ENCODE results near the gene SEC24B. TPM values are rescaled to one million over a fixed set of nuclear protein-coding genes. Genes with fewer than 3 reads are reported as not detected.
A peak's percentile ranks its signal among the peaks of the same experiment; 100 is the strongest.

SEC24B gene
- total RNA-seq, 4 donors from 2014 or later: 26.0 to 45.2 (median 37.3) TPM

DNA sequence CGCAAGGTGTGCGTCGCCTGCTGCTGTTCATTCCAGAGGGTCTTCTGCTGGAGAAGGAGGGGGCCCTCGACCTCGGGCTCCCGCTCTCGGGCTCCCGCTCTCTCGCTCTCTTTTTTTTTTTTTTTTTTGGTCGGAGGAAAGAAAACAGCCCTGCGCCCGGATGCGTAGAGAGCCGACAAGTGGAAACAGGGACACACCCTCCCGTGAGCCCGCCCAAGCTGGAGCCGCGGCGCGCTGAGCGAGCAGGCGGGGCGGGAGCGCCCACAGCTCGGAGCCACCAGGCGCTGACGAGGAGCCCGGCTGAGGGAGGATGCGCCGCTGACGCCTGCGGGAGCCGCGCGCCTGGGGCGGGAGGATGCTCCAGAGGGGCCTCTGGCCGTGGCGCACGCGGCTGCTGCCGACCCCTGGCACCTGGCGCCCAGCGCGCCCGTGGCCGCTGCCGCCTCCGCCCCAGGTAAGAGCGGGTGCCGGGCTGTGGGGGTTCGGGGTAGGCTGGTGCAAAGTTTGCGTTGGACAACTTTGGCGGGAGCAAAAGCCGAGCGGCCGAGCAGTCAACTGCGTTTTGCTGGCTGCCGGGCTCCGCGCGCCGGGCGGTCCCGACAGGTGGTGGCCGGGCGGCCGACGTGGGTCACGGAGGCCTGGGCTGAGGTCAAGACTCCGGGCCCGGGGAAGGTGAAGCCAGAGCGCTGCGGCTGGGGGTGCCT is 126.5 kb downstream of the SEC24B start, which contains the start of gene MCUB:
MCUB (plus strand) TSS at position 264 of the 704 bp plus-strand sequence; CDS start at position 356, 92 bp downstream.
- WGBS, 2 donors: 0% methylated on average over 19 to 30 of the region's 73 CpGs
- intact Hi-C loops (cut with DNase I; ENCODE audit: low total_unique reads): no loop called here
- H3K4me3 ChIP-seq (ENCODE audit: low read depth, poor library complexity, severe bottlenecking): peak within 1 kb of the TSS; percentile 78
- no peak for TF ChIP-seq POLR2A (IDR thresholded peaks at IDR 0.05)
- TF ChIP-seq CTCF (IDR thresholded peaks at IDR 0.05): no peak
- DNase-seq (ENCODE audit: low spot score in 2 of 2): peak; percentile 86 to 97

- peak; percentile 28 to 89 for DNase-seq (ENCODE audit: low spot score in 2 of 2)
- 0% methylated on average over 25 to 29 of the region's 29 CpGs for WGBS, 2 donors
- peak overlapping the region; percentile 78 for H3K4me3 ChIP-seq (ENCODE audit: low read depth, poor library complexity, severe bottlenecking)
- intact Hi-C loops (cut with DNase I; ENCODE audit: low total_unique reads): no loop called here
- TF ChIP-seq CTCF (IDR thresholded peaks at IDR 0.05): no peak
Measured at GRCh38 chr4:109560687-109561461, 127.3 kb downstream of the SEC24B start.

DNA sequence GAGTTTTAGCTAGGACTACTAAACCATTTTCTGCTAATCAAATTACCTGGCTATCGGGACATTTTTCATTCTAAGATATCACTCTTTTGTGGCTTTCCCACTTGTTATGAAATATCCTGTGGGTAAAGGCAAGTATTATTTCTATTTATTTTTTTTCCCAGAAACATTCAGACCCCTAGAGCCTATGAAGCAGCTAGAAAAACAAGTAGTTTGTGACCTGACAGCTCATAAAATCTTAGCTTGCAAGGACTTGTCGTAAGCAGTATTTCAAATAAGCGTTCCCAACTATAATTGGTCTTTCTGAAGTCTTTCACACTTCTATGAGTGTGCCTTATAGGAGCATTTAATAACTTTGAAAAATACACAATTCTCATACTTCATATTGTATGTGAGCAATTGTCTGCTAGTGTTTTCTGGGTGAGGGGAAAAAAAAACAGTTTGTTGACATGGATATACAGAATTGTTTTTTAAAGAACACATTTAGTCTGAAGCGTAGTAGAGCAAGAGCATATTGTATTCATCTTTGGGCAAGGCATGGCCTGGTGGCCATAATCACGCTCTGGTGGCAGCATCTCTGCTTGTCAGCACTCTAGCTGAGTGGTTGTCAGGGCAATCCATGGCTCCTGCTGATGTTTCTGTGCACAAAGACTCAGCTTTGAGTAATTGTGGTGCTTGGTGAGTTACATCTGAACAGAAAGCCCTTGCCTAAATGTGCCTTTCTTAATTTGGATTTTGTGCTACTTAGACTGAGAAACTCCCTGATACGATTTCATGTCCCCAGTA is 129.0 kb downstream of the SEC24B start:
- 74 to 82% methylated on average over 6 of the region's 6 CpGs for WGBS, 2 donors
- no peak for TF ChIP-seq POLR2A (IDR thresholded peaks at IDR 0.05)
- TF ChIP-seq CTCF (IDR thresholded peaks at IDR 0.05): no peak

GRCh38 chr4:109571494-109571893 is 137.9 kb downstream of the SEC24B start:
- no peak overlapping the region for H3K4me3 ChIP-seq (ENCODE audit: low read depth, poor library complexity, severe bottlenecking)
- intact Hi-C loops (cut with DNase I; ENCODE audit: low total_unique reads): no loop called here
- DNase-seq (ENCODE audit: low spot score in 2 of 2): no peak
- TF ChIP-seq POLR2A (IDR thresholded peaks at IDR 0.05): no peak
- TF ChIP-seq CTCF (IDR thresholded peaks at IDR 0.05): no peak
- WGBS, 2 donors: 98% methylated on average over 3 of the region's 3 CpGs

More for the DNA sequence above, 129.0 kb downstream of the SEC24B start:
- no peak overlapping the region for H3K4me3 ChIP-seq (ENCODE audit: low read depth, poor library complexity, severe bottlenecking)
- no peak for DNase-seq (ENCODE audit: low spot score in 2 of 2)
- intact Hi-C loops (cut with DNase I; ENCODE audit: low total_unique reads): no loop called here

GRCh38 chr4:109572154-109572553 is 138.5 kb downstream of the SEC24B start:
- no peak for DNase-seq (ENCODE audit: low spot score in 2 of 2)
- TF ChIP-seq POLR2A (IDR thresholded peaks at IDR 0.05) (no peak), CTCF (IDR thresholded peaks at IDR 0.05) (no peak)
- H3K4me3 ChIP-seq (ENCODE audit: low read depth, poor library complexity, severe bottlenecking): no peak overlapping the region
- intact Hi-C loops (cut with DNase I; ENCODE audit: low total_unique reads): no loop called here
- WGBS, 2 donors: 90 to 94% methylated on average over 3 of the region's 3 CpGs
